DOHH2 (cell line): ENCODE results near the gene HIVEP1.
A peak's percentile ranks its signal among the peaks of the same experiment; 100 is the strongest.

ENCODE experiments used
- H3F3A ChIP-seq: fragments of 200-600 bp; sonication (generic), shearing (Covaris generic); 2 replicates; pipeline ENCODE4 v1.6.0; 2016; ENCODE audit warnings: antibody characterized with exemption, mild to moderate bottlenecking; ENCODE audit not compliant: control insufficient read depth, insufficient read depth
- H3K27ac ChIP-seq: fragments of 200-600 bp; sonication (generic); 2 replicates; pipeline ENCODE4 v1.5.1; 2014; ENCODE audit warnings: low read depth, mild to moderate bottlenecking, low read length, moderate library complexity
- H3K27me3 ChIP-seq: fragments of 200-600 bp; sonication (generic); 2 replicates; pipeline ENCODE4 v1.6.1; 2014; ENCODE audit warnings: mild to moderate bottlenecking, low read length, mixed read lengths; ENCODE audit not compliant: control insufficient read depth
- H3K36me3 ChIP-seq: fragments of 200-600 bp; sonication (generic); 2 replicates; pipeline ENCODE4 v1.6.1; 2014; ENCODE audit warnings: mild to moderate bottlenecking, low read length, moderate library complexity, mixed read lengths; ENCODE audit not compliant: control insufficient read depth
- H3K4me1 ChIP-seq: fragments of 200-600 bp; sonication (generic); 2 replicates; pipeline ENCODE4 v1.6.1; 2014; ENCODE audit warnings: mild to moderate bottlenecking, low read length, mixed read lengths; ENCODE audit not compliant: control insufficient read depth
- H3K4me2 ChIP-seq: fragments of 200-600 bp; sonication (generic); 2 replicates; pipeline ENCODE4 v1.6.0; 2014; ENCODE audit warnings: mild to moderate bottlenecking, low read length, moderate library complexity
- H3K4me3 ChIP-seq: fragments of 200-600 bp; sonication (generic); 2 replicates; pipeline ENCODE4 v1.5.1; 2014; ENCODE audit warnings: mild to moderate bottlenecking, low read length, mixed read lengths
- H3K79me2 ChIP-seq: fragments of 200-600 bp; sonication (generic); 2 replicates; pipeline ENCODE4 v1.6.1; 2014; ENCODE audit warnings: mild to moderate bottlenecking, low read length, mixed read lengths; ENCODE audit not compliant: control insufficient read depth
- H3K9me2 ChIP-seq: fragments of 200-600 bp; sonication (generic); replicated peaks from 2 replicates; pipeline ENCODE4 v1.6.1; 2014; ENCODE audit warnings: mild to moderate bottlenecking, low read length, mixed read lengths; ENCODE audit not compliant: control insufficient read depth
- H3K9me3 ChIP-seq: fragments of 200-600 bp; sonication (generic); 2 replicates; pipeline ENCODE4 v1.6.1; 2014; ENCODE audit warnings: antibody characterized with exemption, low read length, mixed read lengths; ENCODE audit not compliant: control insufficient read depth, insufficient read depth
- H4K20me1 ChIP-seq: fragments of 200-600 bp; sonication (generic); 2 replicates; pipeline ENCODE4 v1.6.0; 2014; ENCODE audit warnings: low read depth, mild to moderate bottlenecking, antibody characterized with exemption, low read length, moderate library complexity; ENCODE audit not compliant: control insufficient read depth, insufficient read depth
- EZH2phosphoT487 ChIP-seq: fragments of 200-600 bp; sonication (generic); IDR thresholded peaks from 2 replicates; pipeline ENCODE4 v1.6.1; 2017; ENCODE audit warnings: borderline replicate concordance, mild to moderate bottlenecking, antibody characterized with exemption, low read length, moderate library complexity, mixed read lengths
- TF ChIP-seq, protein P1 (sequence below): fragments of 200-600 bp; sonication (generic); IDR thresholded peaks from one replicate; pipeline ENCODE4 v1.5.1; 2014; ENCODE audit warnings: antibody characterized with exemption, mild to moderate bottlenecking, low read depth, low read length; ENCODE audit not compliant: poor library complexity, severe bottlenecking

The HIVEP1 gene

GRCh38 chr6:12008366-12009179 is 3.5 kb upstream of the HIVEP1 start:
- H3F3A ChIP-seq, result peaks cover 21% of the 10 kb centered on the region

DNA sequence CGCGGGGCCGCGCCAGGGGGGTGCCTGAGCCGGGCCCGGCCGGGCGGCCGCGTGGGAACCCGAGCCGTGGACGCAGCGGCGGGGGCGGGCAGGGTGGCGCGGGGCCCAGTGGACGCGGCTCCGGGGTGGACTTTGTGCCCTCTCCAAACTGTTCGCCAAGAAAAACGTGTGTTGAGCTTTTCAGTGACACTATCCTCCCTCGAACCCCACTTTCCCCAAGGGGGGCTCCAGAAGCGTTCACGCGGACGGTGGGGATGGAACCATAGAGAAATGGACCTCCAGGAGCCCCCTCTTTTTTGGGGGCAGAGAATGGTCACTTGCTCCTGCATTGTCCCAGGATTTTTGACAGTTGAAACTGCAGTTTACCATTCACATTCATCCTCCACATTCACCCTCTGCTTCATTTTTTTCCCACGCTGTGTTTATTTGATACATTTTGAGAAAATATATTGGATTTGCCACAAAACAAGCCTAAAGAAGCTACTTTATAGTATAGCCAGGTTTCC is 2.9 kb upstream of the HIVEP1 start:
- Histone ChIP-seq H3K27me3 (no peaks in the 10 kb centered on the region), H3K27ac (peak overlapping the region; percentile 94), H4K20me1 (no peaks in the 10 kb centered on the region), H3K4me2 (peak overlapping the region; percentile 87), H3K9me2 (no peaks in the 10 kb centered on the region), H3K4me1 (peaks cover 26% of the 10 kb centered on the region), H3K79me2 (peaks cover 36% of the 10 kb centered on the region), H3K4me3 (peak overlapping the region; percentile 88), H3F3A (peaks cover 21% of the 10 kb centered on the region), H3K36me3 (peaks cover 6% of the 10 kb centered on the region), H3K9me3 (no peaks in the 10 kb centered on the region)
- TF ChIP-seq, protein P1, sequence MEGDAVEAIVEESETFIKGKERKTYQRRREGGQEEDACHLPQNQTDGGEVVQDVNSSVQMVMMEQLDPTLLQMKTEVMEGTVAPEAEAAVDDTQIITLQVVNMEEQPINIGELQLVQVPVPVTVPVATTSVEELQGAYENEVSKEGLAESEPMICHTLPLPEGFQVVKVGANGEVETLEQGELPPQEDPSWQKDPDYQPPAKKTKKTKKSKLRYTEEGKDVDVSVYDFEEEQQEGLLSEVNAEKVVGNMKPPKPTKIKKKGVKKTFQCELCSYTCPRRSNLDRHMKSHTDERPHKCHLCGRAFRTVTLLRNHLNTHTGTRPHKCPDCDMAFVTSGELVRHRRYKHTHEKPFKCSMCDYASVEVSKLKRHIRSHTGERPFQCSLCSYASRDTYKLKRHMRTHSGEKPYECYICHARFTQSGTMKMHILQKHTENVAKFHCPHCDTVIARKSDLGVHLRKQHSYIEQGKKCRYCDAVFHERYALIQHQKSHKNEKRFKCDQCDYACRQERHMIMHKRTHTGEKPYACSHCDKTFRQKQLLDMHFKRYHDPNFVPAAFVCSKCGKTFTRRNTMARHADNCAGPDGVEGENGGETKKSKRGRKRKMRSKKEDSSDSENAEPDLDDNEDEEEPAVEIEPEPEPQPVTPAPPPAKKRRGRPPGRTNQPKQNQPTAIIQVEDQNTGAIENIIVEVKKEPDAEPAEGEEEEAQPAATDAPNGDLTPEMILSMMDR, result no peak
- TF ChIP-seq EZH2phosphoT487, result no peak

More at GRCh38 chr6:12008366-12009179, 3.5 kb upstream of the HIVEP1 start:
- Histone ChIP-seq H3K79me2 (peaks cover 29% of the 10 kb centered on the region), H3K4me3 (peak overlapping the region; percentile 88), H3K9me2 (no peaks in the 10 kb centered on the region), H3K36me3 (peaks cover 2% of the 10 kb centered on the region; the same call in 1 of the 2 replicates), H3K4me2 (peak overlapping the region; percentile 90), H3K9me3 (no peaks in the 10 kb centered on the region), H3K4me1 (peaks cover 22% of the 10 kb centered on the region), H4K20me1 (no peaks in the 10 kb centered on the region), H3K27me3 (no peaks in the 10 kb centered on the region), H3K27ac (peak overlapping the region; percentile 94)
- TF ChIP-seq EZH2phosphoT487, result no peak
- TF ChIP-seq, protein P1, result no peak

DNA sequence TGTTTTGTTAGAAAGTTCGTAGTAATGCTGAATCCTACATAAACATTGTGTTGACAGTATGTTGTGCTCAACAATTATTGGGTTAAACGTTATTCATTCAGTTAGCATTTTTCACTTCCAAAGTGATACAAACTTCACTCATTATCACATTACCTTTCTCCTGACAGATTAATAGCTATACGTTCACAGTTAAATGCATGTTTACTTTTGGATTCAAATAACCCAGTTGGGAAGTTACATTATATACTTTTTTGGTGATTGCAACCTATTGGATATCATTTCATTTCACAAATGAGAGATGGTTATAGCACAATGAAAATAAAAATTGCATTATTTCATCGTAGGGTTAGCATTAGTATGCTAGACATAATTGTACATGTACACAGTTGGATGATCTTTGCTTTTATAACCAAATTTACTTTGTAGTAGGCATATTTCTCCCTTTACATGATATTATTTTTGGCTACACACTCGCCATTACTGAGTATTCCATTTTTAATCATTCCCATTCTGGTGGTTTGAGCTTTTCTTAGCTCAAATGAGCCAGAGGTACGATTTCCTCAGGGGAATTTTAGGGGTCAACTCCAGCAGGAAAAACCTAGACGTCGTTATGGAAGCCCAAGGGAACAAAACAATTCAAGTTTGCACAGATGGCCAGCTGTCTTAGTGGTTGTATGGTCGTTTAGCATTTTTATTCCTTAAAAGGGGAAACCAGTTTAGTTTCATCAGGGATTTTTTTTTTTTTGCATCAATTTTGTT is 2.1 kb upstream of the HIVEP1 start:
- Histone ChIP-seq H3K4me2 (peak overlapping the region; percentile 87), H3F3A (peaks cover 21% of the 10 kb centered on the region), H4K20me1 (no peaks in the 10 kb centered on the region), H3K27ac (peak overlapping the region; percentile 94), H3K9me2 (no peaks in the 10 kb centered on the region), H3K9me3 (peaks cover 7% of the 10 kb centered on the region; the same call in 1 of the 2 replicates), H3K36me3 (peaks cover 14% of the 10 kb centered on the region), H3K79me2 (peaks cover 44% of the 10 kb centered on the region), H3K4me3 (peak overlapping the region; percentile 88), H3K4me1 (peaks cover 26% of the 10 kb centered on the region), H3K27me3 (no peaks in the 10 kb centered on the region)
- TF ChIP-seq EZH2phosphoT487, result no peak
- TF ChIP-seq, protein P1, result no peak
